WERI-Rb-1 (cell line): ENCODE measurements around the gene ZMIZ2.
"Not testable (repeated sequence)": the region's sequence is repeated elsewhere in the genome, so short reads cannot be mapped to it uniquely, and the experiment has no call there.

Experiments used
- DNase-seq: peaks from one replicate; pipeline ENCODE4 v3.0.0-alpha.2; 2020
- H3K27ac ChIP-seq: fragments of 250-450 bp; sonication (Bioruptor Pico); 2 replicates; pipeline ENCODE4 v1.5.1; 2020; ENCODE audit warnings: mild to moderate bottlenecking, moderate library complexity
- H3K27me3 ChIP-seq: fragments of 250-450 bp; sonication (Bioruptor Pico); 2 replicates; pipeline ENCODE4 v1.5.1; 2021; ENCODE audit warnings: mild to moderate bottlenecking, low read depth, moderate library complexity; ENCODE audit not compliant: insufficient read depth, severe bottlenecking
- H3K36me3 ChIP-seq: fragments of 250-450 bp; sonication (Bioruptor Pico); 2 replicates; pipeline ENCODE4 v1.5.1; 2020; ENCODE audit warnings: mild to moderate bottlenecking, moderate library complexity
- H3K4me3 ChIP-seq: 2 replicates; pipeline ENCODE4 v1.5.1; 2011; ENCODE audit warnings: low read depth, mild to moderate bottlenecking, control low read depth, low read length
- H3K9me3 ChIP-seq: fragments of 250-450 bp; sonication (Bioruptor Pico); 2 replicates; pipeline ENCODE4 v1.5.1; 2021; ENCODE audit warnings: mild to moderate bottlenecking, moderate library complexity; ENCODE audit not compliant: severe bottlenecking
- TF ChIP-seq, protein P1 (sequence below): IDR thresholded peaks from 2 replicates; pipeline ENCODE4 v1.5.1; 2011; ENCODE audit warnings: low read depth, mild to moderate bottlenecking, control low read depth, inconsistent platforms, low read length

ZMIZ2 gene

DNA sequence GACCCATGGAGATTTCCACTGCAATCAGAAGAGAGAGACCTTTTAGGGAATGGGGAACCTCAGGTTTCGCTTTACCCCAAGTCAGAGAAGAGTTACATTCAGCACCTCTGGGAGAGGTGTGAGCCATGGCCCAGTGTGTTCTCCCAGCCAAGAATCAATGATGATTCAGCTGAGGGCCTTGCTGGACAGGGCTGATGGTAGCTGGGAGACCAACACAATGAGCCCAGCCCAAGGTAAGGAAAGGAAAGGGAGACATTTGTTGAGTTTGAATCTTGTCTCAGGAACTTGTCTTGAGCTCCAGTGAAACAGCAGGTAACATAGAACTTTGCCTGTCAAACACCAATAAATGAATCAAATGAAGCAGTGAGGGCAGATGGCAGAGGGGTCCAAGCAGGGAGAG is 33.8 kb downstream of the ZMIZ2 start:
- Histone ChIP-seq H3K36me3 (no peaks in the 10 kb centered on the region), H3K4me3 (no peak overlapping the region), H3K27ac (no peak overlapping the region), H3K9me3 (peaks cover 10% of the 10 kb centered on the region), H3K27me3 (no peaks in the 10 kb centered on the region)
- DNase-seq, result no peak
- TF ChIP-seq, protein P1, sequence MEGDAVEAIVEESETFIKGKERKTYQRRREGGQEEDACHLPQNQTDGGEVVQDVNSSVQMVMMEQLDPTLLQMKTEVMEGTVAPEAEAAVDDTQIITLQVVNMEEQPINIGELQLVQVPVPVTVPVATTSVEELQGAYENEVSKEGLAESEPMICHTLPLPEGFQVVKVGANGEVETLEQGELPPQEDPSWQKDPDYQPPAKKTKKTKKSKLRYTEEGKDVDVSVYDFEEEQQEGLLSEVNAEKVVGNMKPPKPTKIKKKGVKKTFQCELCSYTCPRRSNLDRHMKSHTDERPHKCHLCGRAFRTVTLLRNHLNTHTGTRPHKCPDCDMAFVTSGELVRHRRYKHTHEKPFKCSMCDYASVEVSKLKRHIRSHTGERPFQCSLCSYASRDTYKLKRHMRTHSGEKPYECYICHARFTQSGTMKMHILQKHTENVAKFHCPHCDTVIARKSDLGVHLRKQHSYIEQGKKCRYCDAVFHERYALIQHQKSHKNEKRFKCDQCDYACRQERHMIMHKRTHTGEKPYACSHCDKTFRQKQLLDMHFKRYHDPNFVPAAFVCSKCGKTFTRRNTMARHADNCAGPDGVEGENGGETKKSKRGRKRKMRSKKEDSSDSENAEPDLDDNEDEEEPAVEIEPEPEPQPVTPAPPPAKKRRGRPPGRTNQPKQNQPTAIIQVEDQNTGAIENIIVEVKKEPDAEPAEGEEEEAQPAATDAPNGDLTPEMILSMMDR, result no peak

DNA sequence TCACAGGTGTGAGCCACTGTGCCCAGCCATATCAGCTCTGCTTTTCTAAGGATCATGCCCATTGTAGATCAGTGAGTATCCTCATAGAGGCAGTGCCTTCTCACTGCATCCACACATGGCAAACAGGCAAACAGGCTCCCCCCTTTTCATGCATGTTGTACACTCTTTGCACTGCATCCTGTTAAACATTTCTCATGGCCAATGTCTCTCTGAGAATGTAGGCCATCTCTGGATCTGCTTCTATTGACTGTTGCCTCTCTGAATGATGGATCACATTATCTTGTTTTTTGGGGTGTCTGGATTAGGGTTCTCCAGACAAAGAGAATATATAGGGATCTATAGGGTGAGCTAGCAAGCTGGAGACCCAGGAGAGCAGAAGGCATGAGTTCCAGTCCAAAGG is 34.8 kb downstream of the ZMIZ2 start:
- H3K4me3 ChIP-seq, result no peak overlapping the region
- TF ChIP-seq, protein P1, result no peak
- no peak overlapping the region for H3K27ac ChIP-seq
- H3K27me3 ChIP-seq, result no peaks in the 10 kb centered on the region
- H3K9me3 ChIP-seq, result peaks cover 10% of the 10 kb centered on the region
- no peaks in the 10 kb centered on the region for H3K36me3 ChIP-seq
- DNase-seq, result no peak

DNA sequence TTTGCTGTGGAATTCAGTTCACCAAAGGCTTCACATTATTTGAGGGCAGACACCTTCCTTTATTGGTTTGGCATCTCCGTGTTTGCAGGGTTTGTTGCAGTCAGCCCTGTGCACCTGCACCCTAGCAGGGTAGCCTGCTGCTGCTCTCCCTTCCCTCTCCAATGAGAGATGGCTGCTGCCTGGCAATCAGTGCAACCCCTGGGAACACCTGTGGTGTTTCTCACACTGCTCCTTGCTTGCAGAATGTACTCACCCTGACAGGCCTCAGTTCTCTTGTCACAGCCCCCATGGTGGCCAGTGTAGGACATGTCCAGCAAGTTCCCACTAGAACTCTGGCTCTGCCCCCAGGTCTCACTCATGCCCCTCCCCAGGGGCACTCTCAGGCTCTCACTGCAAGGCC is 35.7 kb downstream of the ZMIZ2 start:
- H3K4me3 ChIP-seq, result no peak overlapping the region
- no peaks in the 10 kb centered on the region for H3K27me3 ChIP-seq
- TF ChIP-seq, protein P1, result no peak
- H3K9me3 ChIP-seq, result peaks cover 10% of the 10 kb centered on the region
- H3K36me3 ChIP-seq, result no peaks in the 10 kb centered on the region
- no peak for DNase-seq
- H3K27ac ChIP-seq, result no peak overlapping the region

DNA sequence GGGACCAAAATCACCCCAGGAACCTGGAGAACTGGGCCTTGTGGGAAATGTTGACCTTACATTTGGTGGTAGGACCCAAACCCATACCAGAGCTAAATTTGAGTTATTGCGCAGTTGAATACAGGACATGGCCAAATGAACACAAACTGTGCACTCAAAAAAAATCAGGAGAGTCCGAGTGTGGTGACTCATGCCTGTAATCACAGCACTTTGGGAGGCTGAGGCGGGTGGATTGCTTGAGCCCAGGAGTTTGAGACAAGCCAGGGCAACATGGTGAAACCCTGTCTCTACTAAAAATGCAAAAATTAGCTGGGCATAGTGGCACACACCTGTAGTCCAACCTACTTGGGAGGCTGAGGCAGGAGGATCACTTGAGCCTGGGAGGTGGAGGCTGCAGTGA is 36.6 kb downstream of the ZMIZ2 start:
- not testable (repeated sequence) for H3K27me3 ChIP-seq, DNase-seq, H3K36me3 ChIP-seq, H3K4me3 ChIP-seq, H3K27ac ChIP-seq, H3K9me3 ChIP-seq

GRCh38 chr7:44787041-44787440 is 38.4 kb downstream of the ZMIZ2 start:
- TF ChIP-seq, protein P1, result no peak
- peaks cover 10% of the 10 kb centered on the region for H3K9me3 ChIP-seq
- no peak overlapping the region for H3K27ac ChIP-seq
- H3K36me3 ChIP-seq, result no peaks in the 10 kb centered on the region
- no peaks in the 10 kb centered on the region for H3K27me3 ChIP-seq
- no peak overlapping the region for H3K4me3 ChIP-seq
- no peak for DNase-seq

- DNase-seq, result no peak
- TF ChIP-seq, protein P1, result no peak
- H3K4me3 ChIP-seq, result no peak overlapping the region
- H3K27me3 ChIP-seq, result no peaks in the 10 kb centered on the region
- no peaks in the 10 kb centered on the region for H3K36me3 ChIP-seq
- H3K27ac ChIP-seq, result no peak overlapping the region
- H3K9me3 ChIP-seq, result peaks cover 7% of the 10 kb centered on the region
Measured at GRCh38 chr7:44787762-44788161, 39.1 kb downstream of the ZMIZ2 start.
